ENCODE measurements around the gene FADS6. TPM values are rescaled to one million over a fixed set of nuclear protein-coding genes. Genes with fewer than 3 reads are reported as not detected.

FADS6 gene
- total and polyA plus RNA-seq, 2 of the 13 experiments (the other 11 are each of a cell fraction or from before 2014, with no cell fraction given) = 0.11 TPM

- TF ChIP-seq ZNF318 (CRISPR knock-in tag; IDR thresholded peaks at IDR 0.05) = no peak
- no peak for TF ChIP-seq ATF2 (CRISPR knock-in tag; IDR thresholded peaks at IDR 0.05)
- TF ChIP-seq ATF4 (CRISPR knock-in tag; IDR thresholded peaks at IDR 0.05) = no peak
- peak; percentile 55; the same call in 1 of the 2 replicates for TF ChIP-seq MAX (IDR thresholded peaks at IDR 0.05)
- no peak for TF ChIP-seq ZNF281 (CRISPR knock-in tag; IDR thresholded peaks at IDR 0.05; ENCODE audit: borderline replicate concordance)
- no peak for TF ChIP-seq NFYB (CRISPR knock-in tag; IDR thresholded peaks at IDR 0.05)
- TF ChIP-seq ISL2 (CRISPR knock-in tag; IDR thresholded peaks at IDR 0.05) = no peak
- no peak for TF ChIP-seq ZBTB3 (CRISPR knock-in tag; IDR thresholded peaks at IDR 0.05; ENCODE audit: borderline replicate concordance, low read depth)
- no peak for TF ChIP-seq KLF16 (CRISPR knock-in tag; IDR thresholded peaks at IDR 0.05)
- no peak for TF ChIP-seq ZC3H13 (CRISPR knock-in tag; IDR thresholded peaks at IDR 0.05)
- TF ChIP-seq KLF6 (CRISPR knock-in tag; IDR thresholded peaks at IDR 0.05) = 0 out of 2 replicates have a peak, but pooled peaks have one; percentile 20
- no peak for TF ChIP-seq LBX2 (CRISPR knock-in tag; IDR thresholded peaks at IDR 0.05; ENCODE audit: borderline replicate concordance)
Observed at GRCh38 chr17:74842599-74843351, 50.7 kb downstream of the FADS6 start (continued).
